Tibial nerve (tissue), 4 donors: ENCODE data around the gene YARS1. TPM values are rescaled to one million over a fixed set of nuclear protein-coding genes. Genes with fewer than 3 reads are reported as not detected.
A peak's percentile ranks its signal among the peaks of the same experiment; 100 is the strongest.

Experiments used
- DNase-seq, 2 donors: peaks; one replicate each; pipeline ENCODE4 v3.0.0-alpha.2; 2019; ENCODE audit warnings: low spot score in 2 of 2
- H3K27ac ChIP-seq, 4 donors: fragments of 200-600 bp; sonication (generic) in 3 of 4; one replicate each; pipeline ENCODE4 v1.5.1; 2017 to 2019; ENCODE audit warnings: mild to moderate bottlenecking in 1 of 4
- H3K27me3 ChIP-seq, 2 donors: fragments of 200-600 bp; sonication (generic) in 1 of 2; one replicate each; pipeline versions ENCODE4 v1.5.1 to v1.6.0; 2017 to 2019
- H3K36me3 ChIP-seq, 3 donors: fragments of 200-600 bp; sonication (generic); one replicate each; pipeline ENCODE4 v1.5.1; 2018 to 2019
- H3K4me1 ChIP-seq, 4 donors: fragments of 200-600 bp; sonication (generic) in 3 of 4; one replicate each; pipeline ENCODE4 v1.5.1; 2017 to 2019
- H3K4me3 ChIP-seq, 4 donors: fragments of 200-600 bp; sonication (generic) in 3 of 4; one replicate each; pipeline ENCODE4 v1.5.1; 2017 to 2019; ENCODE audit warnings: mild to moderate bottlenecking in 1 of 4, moderate library complexity in 1 of 4
- H3K9me3 ChIP-seq, 4 donors: fragments of 200-600 bp; sonication (generic) in 3 of 4; one replicate each; pipeline ENCODE4 v1.5.1; 2017 to 2019
- EP300 ChIP-seq, 2 donors: sonication (generic); formaldehyde crosslinking; IDR thresholded peaks; one replicate each; pipeline ENCODE4 v1.6.1; 2017; ENCODE audit warnings: antibody characterized with exemption in 2 of 2, mild to moderate bottlenecking in 1 of 2
- POLR2A ChIP-seq, 2 donors: fragments of 450-650 bp; IDR thresholded peaks; one replicate each; pipeline ENCODE4 v1.6.1; 2017; ENCODE audit warnings: antibody characterized with exemption in 2 of 2, mild to moderate bottlenecking in 2 of 2, moderate library complexity in 2 of 2
- WGBS, 2 donors: methylation state at CpG; one replicate each; pipeline ENCODE4 v1.1.5; 2018; 5-methylcytosine and 5-hydroxymethylcytosine counted together
- total RNA-seq, 4 donors: library from RNA; depleted of rRNA; stranded (reverse); fragments of >200 nt; gene quantifications; one replicate each; pipeline ENCODE4 v1.1.0, GENCODE V29; 2016
- TF ChIP-seq, protein P1 (sequence below), 5 experiments: fragments of 200-600 bp in 3 of 5; fragments of 450-650 bp in 2 of 5; sonication (generic) in 3 of 5; IDR thresholded peaks; one replicate each; pipeline ENCODE4 v1.5.1; 2016 to 2019; ENCODE audit warnings: antibody characterized with exemption in 5 of 5, mild to moderate bottlenecking in 3 of 5, moderate library complexity in 2 of 5

YARS1 gene
- total RNA-seq, 4 donors from 2014 or later: 29.0 to 80.7 (median 50.2) TPM

DNA sequence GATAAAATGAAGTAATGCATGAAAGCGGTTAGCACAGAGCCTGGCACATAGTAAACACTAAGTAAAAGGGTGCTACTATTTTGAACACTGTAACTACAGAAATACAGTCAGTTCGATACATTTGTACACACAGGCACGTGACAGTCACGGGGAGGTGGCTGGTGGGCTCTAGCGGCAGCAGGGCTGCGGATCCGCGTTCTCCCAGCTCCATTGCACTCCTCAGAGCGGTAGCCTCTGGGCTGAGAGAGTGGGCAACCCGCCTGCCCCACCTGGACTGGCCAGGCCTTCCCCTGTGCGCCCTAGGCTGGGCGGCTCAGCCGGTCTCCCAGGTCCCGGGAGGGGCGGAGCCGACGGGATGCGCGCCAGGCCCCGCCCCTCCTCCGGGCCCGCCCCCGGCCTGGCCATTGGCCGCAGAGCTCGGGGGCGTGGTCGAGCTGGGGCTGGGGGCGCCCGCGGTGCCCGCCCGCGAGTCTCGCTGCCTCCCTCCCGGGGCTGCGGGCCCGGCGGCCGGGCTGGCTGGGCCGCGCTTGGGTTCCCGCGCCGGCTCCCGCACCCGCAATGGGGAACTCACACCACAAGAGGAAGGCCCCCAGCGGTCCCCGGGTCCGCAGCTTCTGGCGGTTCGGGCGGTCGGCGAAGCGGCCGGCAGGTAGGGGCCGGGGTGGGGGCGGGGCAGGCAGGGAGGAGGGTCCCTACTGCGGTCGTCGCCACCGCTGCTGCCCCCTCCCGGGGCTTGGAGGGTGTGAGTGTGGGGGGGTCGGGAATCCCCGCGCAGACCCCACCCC lies 63.4 kb downstream of the YARS1 start:
- no peaks in the 10 kb centered on the region for H3K36me3 ChIP-seq
- no peaks in the 10 kb centered on the region for H3K9me3 ChIP-seq
- no peak for DNase-seq
- 3 to 10% methylated on average over 9 to 38 of the region's 66 CpGs for WGBS, 2 donors
- H3K27ac ChIP-seq: peak overlapping the region; percentile 6 to 78 (median 68)
- peak overlapping the region; percentile 45 to 79 (median 63) for H3K4me3 ChIP-seq
- TF ChIP-seq EP300 (IDR thresholded peaks at IDR 0.05) (no peak), POLR2A (IDR thresholded peaks at IDR 0.05) (peak in 1 of 2 donors; percentile 30)
- TF ChIP-seq, protein P1, sequence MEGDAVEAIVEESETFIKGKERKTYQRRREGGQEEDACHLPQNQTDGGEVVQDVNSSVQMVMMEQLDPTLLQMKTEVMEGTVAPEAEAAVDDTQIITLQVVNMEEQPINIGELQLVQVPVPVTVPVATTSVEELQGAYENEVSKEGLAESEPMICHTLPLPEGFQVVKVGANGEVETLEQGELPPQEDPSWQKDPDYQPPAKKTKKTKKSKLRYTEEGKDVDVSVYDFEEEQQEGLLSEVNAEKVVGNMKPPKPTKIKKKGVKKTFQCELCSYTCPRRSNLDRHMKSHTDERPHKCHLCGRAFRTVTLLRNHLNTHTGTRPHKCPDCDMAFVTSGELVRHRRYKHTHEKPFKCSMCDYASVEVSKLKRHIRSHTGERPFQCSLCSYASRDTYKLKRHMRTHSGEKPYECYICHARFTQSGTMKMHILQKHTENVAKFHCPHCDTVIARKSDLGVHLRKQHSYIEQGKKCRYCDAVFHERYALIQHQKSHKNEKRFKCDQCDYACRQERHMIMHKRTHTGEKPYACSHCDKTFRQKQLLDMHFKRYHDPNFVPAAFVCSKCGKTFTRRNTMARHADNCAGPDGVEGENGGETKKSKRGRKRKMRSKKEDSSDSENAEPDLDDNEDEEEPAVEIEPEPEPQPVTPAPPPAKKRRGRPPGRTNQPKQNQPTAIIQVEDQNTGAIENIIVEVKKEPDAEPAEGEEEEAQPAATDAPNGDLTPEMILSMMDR (IDR thresholded peaks at IDR 0.05): peak in 1 of 5 experiments; percentile 8
- peaks cover 0 to 29% (median 11%) of the 10 kb centered on the region in 4 donors for H3K4me1 ChIP-seq
- no peaks in the 10 kb centered on the region for H3K27me3 ChIP-seq

DNA sequence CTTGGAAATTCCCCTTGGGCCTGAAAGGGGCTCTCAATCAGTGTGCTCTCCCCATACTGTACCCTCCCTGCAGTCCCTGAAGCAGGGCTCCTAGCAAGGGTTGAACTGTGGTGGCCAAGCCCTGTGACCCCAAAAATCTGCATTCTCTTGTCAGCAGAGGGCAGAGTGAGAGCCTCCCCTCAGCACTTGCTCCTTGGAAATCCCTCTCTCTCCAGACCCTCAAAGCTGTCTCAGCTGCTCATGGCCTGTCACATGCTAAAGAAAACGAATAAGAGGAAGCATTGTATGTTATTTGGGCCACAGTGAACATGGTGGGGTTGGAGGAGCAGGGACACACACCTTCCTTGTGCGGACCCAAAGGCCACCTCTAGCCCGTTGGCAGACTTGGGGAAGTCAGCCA lies 67.4 kb downstream of the YARS1 start:
- 47 to 62% methylated on average over 3 of the region's 3 CpGs for WGBS, 2 donors
- no peak overlapping the region for H3K4me3 ChIP-seq
- H3K27me3 ChIP-seq: no peaks in the 10 kb centered on the region
- no peak for DNase-seq
- no peak for TF ChIP-seq POLR2A (IDR thresholded peaks at IDR 0.05)
- no peak for TF ChIP-seq EP300 (IDR thresholded peaks at IDR 0.05)
- TF ChIP-seq, protein P1 (IDR thresholded peaks at IDR 0.05): no peak
- H3K4me1 ChIP-seq: peaks cover 0 to 18% (median 10%) of the 10 kb centered on the region in 4 donors
- H3K9me3 ChIP-seq: no peaks in the 10 kb centered on the region
- H3K36me3 ChIP-seq: no peaks in the 10 kb centered on the region
- H3K27ac ChIP-seq: no peak overlapping the region

DNA sequence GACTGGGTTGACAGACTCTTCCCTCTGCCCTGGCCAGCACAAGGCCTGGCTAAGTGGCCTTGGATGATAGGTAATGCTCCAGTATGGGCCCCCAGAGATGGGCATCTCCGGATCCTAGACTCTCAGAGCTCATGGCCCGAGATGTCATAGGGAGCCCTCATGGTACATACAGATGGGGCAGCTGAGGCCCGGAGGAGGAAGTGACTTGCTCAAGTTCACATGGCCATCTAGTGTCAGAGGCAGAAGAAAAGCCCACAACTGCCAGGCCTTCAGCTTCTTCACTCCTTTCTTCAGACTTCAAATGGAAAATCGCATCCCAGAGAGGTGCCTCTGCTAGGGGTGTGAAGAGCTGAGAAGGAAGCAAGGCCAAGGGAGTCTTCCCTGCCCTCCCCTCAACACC lies 67.8 kb downstream of the YARS1 start:
- H3K27ac ChIP-seq: no peak overlapping the region
- WGBS, 2 donors: 86 to 98% methylated on average over 4 of the region's 4 CpGs

DNA sequence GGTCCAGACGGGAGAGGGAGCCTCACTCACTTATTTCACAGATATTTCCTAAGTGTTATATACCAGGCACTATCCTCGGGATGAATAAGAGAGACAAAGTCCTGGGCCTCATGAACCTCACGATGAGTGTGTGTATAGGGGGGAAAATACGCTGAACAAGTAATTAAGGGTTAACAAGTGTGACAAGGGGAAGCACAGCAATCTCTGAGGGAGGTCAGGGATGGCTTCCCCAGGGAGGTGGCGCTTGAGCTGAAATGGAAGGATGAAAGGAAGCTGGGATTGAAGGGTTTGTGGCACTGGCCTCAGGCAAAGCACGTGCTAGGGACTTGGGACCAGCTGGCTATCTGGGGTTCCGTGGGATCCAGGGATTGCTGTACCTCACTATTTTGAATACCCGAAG lies 68.2 kb downstream of the YARS1 start:
- Histone ChIP-seq H3K4me3 (no peak overlapping the region), H3K36me3 (no peaks in the 10 kb centered on the region), H3K9me3 (no peaks in the 10 kb centered on the region), H3K27me3 (no peaks in the 10 kb centered on the region), H3K27ac (no peak overlapping the region), H3K4me1 (peaks cover 0 to 9% (median 3%) of the 10 kb centered on the region in 4 donors)
- no peak for DNase-seq
- 76 to 83% methylated on average over 8 of the region's 8 CpGs for WGBS, 2 donors
- TF ChIP-seq POLR2A (IDR thresholded peaks at IDR 0.05) (no peak), EP300 (IDR thresholded peaks at IDR 0.05) (no peak)
- TF ChIP-seq, protein P1 (IDR thresholded peaks at IDR 0.05): no peak

More for the DNA sequence above, 67.8 kb downstream of the YARS1 start:
- TF ChIP-seq, protein P1 (IDR thresholded peaks at IDR 0.05): no peak
- TF ChIP-seq POLR2A (IDR thresholded peaks at IDR 0.05) (no peak), EP300 (IDR thresholded peaks at IDR 0.05) (no peak)
- no peaks in the 10 kb centered on the region for H3K36me3 ChIP-seq
- no peak overlapping the region for H3K4me3 ChIP-seq
- DNase-seq: no peak
- H3K4me1 ChIP-seq: peaks cover 0 to 13% (median 7%) of the 10 kb centered on the region in 4 donors
- no peaks in the 10 kb centered on the region for H3K27me3 ChIP-seq
- no peaks in the 10 kb centered on the region for H3K9me3 ChIP-seq

DNA sequence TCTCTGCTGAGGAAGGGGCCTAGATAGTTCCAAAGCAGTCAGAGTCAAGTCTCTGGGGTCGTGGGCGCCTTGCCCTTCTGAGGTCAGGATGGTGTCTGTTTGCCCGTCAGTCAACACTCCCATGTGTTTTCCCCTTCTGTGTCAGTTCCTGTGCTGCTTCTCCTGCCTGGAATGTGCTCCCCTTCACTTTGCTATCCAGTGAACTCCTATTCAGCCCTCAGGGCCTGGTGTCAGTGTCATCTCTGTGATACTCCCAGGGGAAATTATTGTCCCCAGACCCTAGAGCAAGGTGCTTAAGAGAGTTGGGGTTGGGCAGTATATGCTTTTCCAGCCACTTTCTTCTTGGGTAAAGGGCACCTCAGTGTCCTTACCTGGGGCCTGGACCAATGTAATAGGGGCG lies 68.8 kb downstream of the YARS1 start:
- no peak for DNase-seq
- no peaks in the 10 kb centered on the region for H3K36me3 ChIP-seq
- H3K9me3 ChIP-seq: no peaks in the 10 kb centered on the region
- no peak overlapping the region for H3K4me3 ChIP-seq
- no peak overlapping the region for H3K27ac ChIP-seq
- TF ChIP-seq, protein P1 (IDR thresholded peaks at IDR 0.05): no peak
- TF ChIP-seq EP300 (IDR thresholded peaks at IDR 0.05) (no peak), POLR2A (IDR thresholded peaks at IDR 0.05) (no peak)
- WGBS, 2 donors: 82 to 90% methylated on average over 4 of the region's 4 CpGs
- H3K4me1 ChIP-seq: peaks cover 0 to 10% (median 2%) of the 10 kb centered on the region in 4 donors
- no peaks in the 10 kb centered on the region for H3K27me3 ChIP-seq
